Measurements from ENCODE around the gene YPEL1. TPM values are rescaled to one million over a fixed set of nuclear protein-coding genes. Genes with fewer than 3 reads are reported as not detected.

YPEL1 gene
- total RNA-seq, 2 experiments from 2014 or later, result 18.2 to 18.8 TPM

DNA sequence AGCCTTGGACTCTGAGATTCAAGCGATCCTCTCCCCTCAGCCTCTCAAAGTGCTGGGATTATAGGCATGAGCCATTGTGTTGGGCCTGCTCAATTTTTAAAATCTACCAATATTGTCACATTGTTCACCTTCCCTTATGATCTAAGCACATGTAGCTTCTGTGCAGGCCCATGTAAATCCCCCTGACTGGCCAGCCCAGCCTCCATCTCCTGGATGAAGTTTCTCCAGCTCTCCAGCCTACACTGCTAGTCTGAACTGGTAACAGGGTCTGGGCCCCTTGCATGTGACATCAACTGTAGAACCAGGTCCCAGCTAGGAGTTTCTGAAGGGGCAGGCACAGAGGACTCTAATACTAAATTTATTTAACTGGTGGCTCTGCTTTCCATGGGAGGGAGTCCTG lies 32.8 kb upstream of the YPEL1 start:
- Histone ChIP-seq H2AFZ (ENCODE audit: low read length) (no peak overlapping the region), H3K36me3 (ENCODE audit: insufficient read depth, low read length) (peaks cover 91% of the 10 kb centered on the region), H4K20me1 (ENCODE audit: insufficient read depth, low read length) (no peaks in the 10 kb centered on the region), H3K79me2 (ENCODE audit: insufficient read depth, low read depth, low read length) (no peaks in the 10 kb centered on the region), H3K4me3 (ENCODE audit: low read depth, low read length, poor library complexity, severe bottlenecking) (no peak overlapping the region), H3K9me2 (ENCODE audit: insufficient read depth, low read length) (no peaks in the 10 kb centered on the region), H3K4me1 (ENCODE audit: insufficient read depth, low read length, poor library complexity, severe bottlenecking) (peaks cover 40% of the 10 kb centered on the region), H3K27ac (ENCODE audit: low read depth, low read length, poor library complexity, severe bottlenecking) (no peak overlapping the region), H3K4me2 (ENCODE audit: low read length) (no peak overlapping the region), H3K9me3 (ENCODE audit: low read length) (no peaks in the 10 kb centered on the region)
- no peak for TF ChIP-seq EZH2phosphoT487 (IDR thresholded peaks at IDR 0.05; ENCODE audit: borderline replicate concordance, low read depth, low read length)
- TF ChIP-seq, protein P1, sequence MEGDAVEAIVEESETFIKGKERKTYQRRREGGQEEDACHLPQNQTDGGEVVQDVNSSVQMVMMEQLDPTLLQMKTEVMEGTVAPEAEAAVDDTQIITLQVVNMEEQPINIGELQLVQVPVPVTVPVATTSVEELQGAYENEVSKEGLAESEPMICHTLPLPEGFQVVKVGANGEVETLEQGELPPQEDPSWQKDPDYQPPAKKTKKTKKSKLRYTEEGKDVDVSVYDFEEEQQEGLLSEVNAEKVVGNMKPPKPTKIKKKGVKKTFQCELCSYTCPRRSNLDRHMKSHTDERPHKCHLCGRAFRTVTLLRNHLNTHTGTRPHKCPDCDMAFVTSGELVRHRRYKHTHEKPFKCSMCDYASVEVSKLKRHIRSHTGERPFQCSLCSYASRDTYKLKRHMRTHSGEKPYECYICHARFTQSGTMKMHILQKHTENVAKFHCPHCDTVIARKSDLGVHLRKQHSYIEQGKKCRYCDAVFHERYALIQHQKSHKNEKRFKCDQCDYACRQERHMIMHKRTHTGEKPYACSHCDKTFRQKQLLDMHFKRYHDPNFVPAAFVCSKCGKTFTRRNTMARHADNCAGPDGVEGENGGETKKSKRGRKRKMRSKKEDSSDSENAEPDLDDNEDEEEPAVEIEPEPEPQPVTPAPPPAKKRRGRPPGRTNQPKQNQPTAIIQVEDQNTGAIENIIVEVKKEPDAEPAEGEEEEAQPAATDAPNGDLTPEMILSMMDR (conservative IDR thresholded peaks at IDR 0.05; ENCODE audit: low read length), result no peak
- CTCF ChIA-PET (ENCODE audit: unreplicated experiment), result no interaction called here
- POLR2A ChIA-PET, result interaction anchor here (0.9 kb wide), 1 partner anchor 18 kb away, joined by 3 read pairs; no protein-coding TSS in a partner anchor
- no TSS peak for BruUV-seq (replicated peaks)
- intact Hi-C loops (cut with micrococcal nuclease; ENCODE audit: unreplicated experiment), result no loop called here
- DNase-seq (ENCODE audit: low spot score), result no peak

DNA sequence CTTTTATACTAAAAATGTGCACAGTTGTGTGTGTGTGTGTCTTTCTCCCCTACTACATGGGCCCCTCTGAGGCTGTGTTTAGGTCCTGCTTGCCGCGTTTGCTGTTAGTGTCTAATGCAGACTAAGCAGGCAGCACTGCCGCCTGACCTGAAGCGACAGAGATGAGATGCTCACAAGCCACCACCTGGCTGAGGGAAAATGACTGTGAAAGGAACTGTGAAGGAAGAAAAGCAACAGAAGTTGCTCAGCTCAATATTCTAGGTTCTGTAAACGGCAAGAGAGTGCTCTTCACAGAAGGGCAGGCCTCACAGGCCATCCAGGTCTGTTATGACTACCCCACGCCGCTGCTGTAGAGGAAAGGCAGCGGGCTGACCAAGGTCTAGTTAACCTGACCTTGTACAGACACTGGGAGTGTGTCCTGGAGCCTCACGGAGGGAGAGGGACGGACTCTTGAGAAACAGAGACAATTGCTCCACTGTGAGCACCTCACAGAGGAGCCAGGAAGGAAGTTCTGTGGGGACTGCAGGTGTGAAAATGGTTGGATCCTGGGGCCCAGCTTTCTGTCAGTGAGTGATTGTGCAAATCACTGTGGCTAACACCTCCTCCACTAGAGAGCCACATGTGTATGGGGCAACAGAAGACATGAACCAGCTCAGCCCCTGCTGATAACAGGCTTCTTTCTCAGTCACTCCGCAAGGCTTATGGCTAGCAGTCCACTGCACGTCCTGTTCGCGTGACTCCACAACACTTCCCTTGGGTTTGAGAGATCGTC lies 31.3 kb upstream of the YPEL1 start:
- no TSS peak for BruUV-seq (replicated peaks)
- Histone ChIP-seq H3K79me2 (ENCODE audit: insufficient read depth, low read depth, low read length) (no peaks in the 10 kb centered on the region), H2AFZ (ENCODE audit: low read length) (no peak overlapping the region), H3K4me3 (ENCODE audit: low read depth, low read length, poor library complexity, severe bottlenecking) (no peak overlapping the region), H3K4me1 (ENCODE audit: insufficient read depth, low read length, poor library complexity, severe bottlenecking) (peaks cover 26% of the 10 kb centered on the region), H3K27ac (ENCODE audit: low read depth, low read length, poor library complexity, severe bottlenecking) (peak overlapping the region; percentile 35), H4K20me1 (ENCODE audit: insufficient read depth, low read length) (no peaks in the 10 kb centered on the region), H3K4me2 (ENCODE audit: low read length) (no peak overlapping the region), H3K9me3 (ENCODE audit: low read length) (no peaks in the 10 kb centered on the region), H3K36me3 (ENCODE audit: insufficient read depth, low read length) (peaks cover 97% of the 10 kb centered on the region), H3K9me2 (ENCODE audit: insufficient read depth, low read length) (no peaks in the 10 kb centered on the region)
- TF ChIP-seq, protein P1 (conservative IDR thresholded peaks at IDR 0.05; ENCODE audit: low read length), result no peak
- no peak for TF ChIP-seq EZH2phosphoT487 (IDR thresholded peaks at IDR 0.05; ENCODE audit: borderline replicate concordance, low read depth, low read length)
- intact Hi-C loops (cut with micrococcal nuclease; ENCODE audit: unreplicated experiment), result no loop called here
- peak; percentile 30 for DNase-seq (ENCODE audit: low spot score)
- ChIA-PET POLR2A (interaction anchor here (0.7 kb wide), 1 partner anchor 94 kb away, joined by 4 read pairs; no protein-coding TSS in a partner anchor), CTCF (ENCODE audit: unreplicated experiment) (no interaction called here)

DNA sequence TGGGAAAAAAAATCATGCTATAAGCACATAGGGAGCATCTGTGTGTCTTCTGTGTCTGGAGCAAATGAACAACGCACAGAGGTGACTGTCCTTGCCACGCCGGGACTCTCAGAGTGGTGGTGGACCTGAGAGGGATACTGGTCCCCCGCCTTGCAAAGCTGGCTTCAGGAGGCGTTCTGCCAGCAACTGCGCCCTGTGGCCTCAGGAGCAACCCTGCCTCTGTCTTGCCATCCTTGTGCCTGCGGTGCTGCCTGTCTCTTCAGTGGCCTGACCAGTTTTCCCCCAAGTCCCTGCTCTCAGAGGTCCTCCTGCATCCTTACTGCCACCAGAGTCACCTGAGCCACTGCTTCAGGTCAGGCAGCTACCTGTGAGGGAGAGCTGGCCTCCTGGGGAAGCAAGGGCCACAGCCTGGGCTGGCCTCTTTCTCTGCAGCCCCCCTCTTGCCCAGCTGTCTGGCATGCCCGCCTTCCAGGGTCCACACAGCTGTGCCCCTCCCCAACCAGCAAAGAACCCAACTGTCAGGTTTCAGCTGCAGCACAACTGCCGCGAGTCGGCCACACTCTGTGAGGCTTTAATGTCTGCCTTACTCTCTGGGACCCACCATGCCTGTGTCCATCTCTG lies 30.4 kb upstream of the YPEL1 start:
- ChIA-PET CTCF (ENCODE audit: unreplicated experiment) (no interaction called here), POLR2A (no interaction called here)
- intact Hi-C loops (cut with micrococcal nuclease; ENCODE audit: unreplicated experiment), result no loop called here
- no peaks in the 10 kb centered on the region for H3K9me3 ChIP-seq (ENCODE audit: low read length)
- BruUV-seq (replicated peaks), result no TSS peak
- peak overlapping the region; percentile 35 for H3K27ac ChIP-seq (ENCODE audit: low read depth, low read length, poor library complexity, severe bottlenecking)
- H3K4me1 ChIP-seq (ENCODE audit: insufficient read depth, low read length, poor library complexity, severe bottlenecking), result peaks cover 20% of the 10 kb centered on the region
- no peaks in the 10 kb centered on the region for H3K79me2 ChIP-seq (ENCODE audit: insufficient read depth, low read depth, low read length)
- TF ChIP-seq, protein P1 (conservative IDR thresholded peaks at IDR 0.05; ENCODE audit: low read length), result no peak
- TF ChIP-seq EZH2phosphoT487 (IDR thresholded peaks at IDR 0.05; ENCODE audit: borderline replicate concordance, low read depth, low read length), result no peak
- no peak for DNase-seq (ENCODE audit: low spot score)
- no peak overlapping the region for H2AFZ ChIP-seq (ENCODE audit: low read length)
- H4K20me1 ChIP-seq (ENCODE audit: insufficient read depth, low read length), result no peaks in the 10 kb centered on the region
- no peak overlapping the region for H3K4me3 ChIP-seq (ENCODE audit: low read depth, low read length, poor library complexity, severe bottlenecking)
- H3K9me2 ChIP-seq (ENCODE audit: insufficient read depth, low read length), result no peaks in the 10 kb centered on the region
- H3K4me2 ChIP-seq (ENCODE audit: low read length), result no peak overlapping the region
- peaks cover 97% of the 10 kb centered on the region for H3K36me3 ChIP-seq (ENCODE audit: insufficient read depth, low read length)
